Measurements from ENCODE around the gene SMAP2.
"Not testable (repeated sequence)": the region's sequence is repeated elsewhere in the genome, so short reads cannot be mapped to it uniquely, and the experiment has no call there.

Gene SMAP2

DNA sequence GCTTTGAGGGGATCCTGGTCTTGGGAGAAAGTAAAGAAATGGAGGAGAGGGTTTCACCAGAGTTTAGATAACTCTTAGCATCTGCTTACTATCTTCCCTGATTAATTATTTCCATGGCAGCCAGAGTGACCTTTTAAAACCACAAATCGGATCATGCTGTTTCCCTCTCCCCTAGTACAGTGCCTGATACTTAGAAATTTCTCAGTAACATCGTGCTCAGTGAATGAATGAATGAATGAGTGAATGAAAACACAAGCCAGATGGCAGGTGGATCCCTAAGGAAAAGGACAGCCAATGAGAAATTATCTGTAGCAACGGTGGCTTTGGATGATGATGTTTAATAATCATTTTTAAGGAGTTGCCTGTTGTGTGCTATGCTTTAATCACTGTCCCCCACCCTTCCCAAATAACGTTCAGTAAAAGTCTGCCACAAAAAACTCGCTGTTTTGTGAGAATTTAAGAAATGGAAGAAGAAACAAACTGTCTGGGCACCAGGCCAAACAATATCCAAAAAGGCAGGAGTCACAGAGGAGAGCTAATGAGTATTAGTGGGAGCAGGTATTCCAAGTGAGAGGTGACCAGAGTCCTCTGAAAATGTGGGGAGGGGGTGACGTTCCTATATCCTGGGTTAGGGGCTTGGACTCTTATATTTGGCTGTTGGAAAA lies 737 bp upstream of the SMAP2 start:
- DNase-seq (ENCODE audit: low spot score) = no peak

DNA sequence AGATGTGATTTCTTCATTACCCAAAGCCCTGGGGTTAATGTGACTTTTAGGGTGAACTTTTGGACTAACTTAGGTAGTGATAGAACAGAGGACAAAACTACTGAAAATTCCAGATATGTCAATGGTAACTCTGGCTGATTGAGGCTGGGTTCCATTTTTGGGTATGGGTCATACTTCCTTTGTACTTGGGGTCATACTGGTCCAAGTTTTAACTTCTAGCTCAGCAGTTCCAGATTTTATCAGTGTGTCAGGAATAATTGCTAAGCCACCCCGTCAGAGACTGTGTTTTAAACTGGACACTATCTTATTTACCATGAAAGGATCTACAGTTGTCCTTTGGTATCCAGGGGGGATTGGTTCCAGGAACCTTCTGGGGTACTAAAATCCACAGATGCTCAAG lies 4.0 kb downstream of the SMAP2 start:
- no peak for DNase-seq (ENCODE audit: low spot score)

DNA sequence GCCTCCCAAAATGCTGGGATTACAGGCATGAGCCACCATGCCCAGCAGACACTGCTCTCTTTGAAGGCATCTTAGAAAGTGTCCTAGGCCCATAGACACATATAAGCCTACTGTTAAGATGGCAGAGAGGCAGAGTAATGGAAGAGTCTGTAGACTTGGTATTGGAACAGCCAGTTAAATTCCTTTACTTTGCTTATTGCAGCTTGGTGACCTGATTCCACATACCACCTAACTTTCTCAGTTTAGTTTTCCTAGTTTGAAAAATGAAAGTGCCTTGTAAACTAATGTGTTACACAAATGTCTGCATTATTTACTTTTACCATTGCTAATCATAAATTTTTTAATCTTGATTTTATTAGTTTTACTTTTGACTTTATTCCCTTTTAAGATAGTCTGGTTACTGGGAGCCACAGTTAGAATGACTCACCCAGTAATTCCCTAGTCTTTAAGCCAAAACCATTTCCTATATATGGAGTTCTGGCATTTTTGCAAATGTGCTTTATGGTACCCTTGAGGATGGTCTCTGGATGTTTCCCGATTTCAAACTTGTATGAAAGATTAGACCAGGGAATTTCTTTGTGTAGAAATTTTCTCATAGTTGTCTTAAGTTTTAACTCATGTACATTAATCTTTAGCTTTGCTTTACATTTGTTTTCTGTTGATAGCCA lies 6.4 kb downstream of the SMAP2 start:
- DNase-seq (ENCODE audit: low spot score) = no peak

DNA sequence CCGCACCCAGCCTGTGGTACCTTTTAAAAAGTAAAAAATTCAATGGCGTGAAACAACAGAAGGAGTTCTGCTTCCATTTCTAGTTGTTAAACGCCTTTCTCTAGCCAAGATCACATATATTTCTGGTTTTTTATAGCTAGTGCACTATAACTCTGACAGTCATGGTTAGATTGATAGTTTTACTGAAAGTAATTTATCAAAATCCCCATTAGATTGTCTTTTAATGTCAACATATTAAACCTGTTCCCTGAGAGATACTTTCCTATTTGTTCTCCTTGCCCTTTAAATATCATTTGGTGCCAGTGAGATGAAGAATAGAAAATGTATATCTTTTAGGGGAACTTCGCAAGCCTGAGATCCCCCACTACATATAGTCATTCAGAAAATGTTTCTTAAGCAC lies 7.3 kb downstream of the SMAP2 start:
- DNase-seq (ENCODE audit: low spot score) = no peak

DNA sequence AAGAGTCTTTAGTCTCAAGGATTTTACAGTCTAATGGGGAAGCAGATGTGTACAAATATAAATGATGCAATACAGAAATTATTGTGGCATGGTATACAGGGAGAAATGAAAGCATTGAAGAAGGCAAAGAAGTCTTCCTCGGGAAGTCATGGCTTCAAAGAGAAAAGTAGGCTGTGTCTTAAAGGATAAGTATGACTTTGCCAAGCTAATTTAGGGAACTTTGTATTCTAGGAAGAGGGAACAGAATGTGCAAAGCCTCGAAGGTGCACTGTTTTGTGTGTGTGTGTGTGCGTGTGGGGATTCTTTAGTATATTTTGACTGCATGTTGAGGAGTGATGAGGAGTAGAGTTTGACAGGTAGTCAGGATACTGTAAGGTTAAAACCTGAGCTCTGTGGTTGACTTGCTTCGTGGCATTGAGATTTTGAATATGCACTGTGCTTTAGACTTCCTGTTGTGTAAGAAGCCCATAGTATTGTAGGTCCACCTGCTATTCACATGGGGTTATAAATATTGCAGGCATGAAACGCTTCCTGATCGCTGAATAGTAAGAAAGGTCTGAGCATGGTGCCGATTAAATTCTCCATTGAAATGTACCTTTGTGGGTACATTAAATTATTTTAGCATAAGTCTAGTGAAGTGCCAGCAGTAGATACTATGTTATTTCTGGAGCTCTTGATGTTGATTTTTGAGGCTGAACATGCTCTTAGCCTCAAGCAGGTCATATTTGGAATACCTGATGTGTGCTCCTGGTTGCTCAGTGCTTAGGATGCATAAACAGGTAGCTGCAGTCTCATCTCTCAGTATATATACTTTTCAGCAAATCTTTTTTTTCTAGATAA lies 8.0 kb downstream of the SMAP2 start:
- DNase-seq (ENCODE audit: low spot score) = no peak

DNA sequence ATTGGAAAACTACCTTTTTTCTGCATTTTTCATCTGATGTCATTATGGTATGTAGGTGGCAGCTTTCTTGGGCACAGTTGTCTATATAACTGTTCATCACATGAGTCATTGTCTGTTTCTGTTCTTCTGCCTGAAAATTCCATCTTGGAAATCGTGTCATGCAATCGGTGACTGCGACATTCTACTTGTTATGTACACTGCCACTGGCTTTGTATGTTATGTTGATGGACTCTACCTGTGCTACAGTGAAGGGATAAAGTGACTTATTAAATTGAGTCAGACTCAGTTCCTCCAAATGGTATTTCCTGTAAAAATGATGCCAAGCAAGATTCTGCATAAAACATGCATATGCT lies 8.6 kb downstream of the SMAP2 start:
- DNase-seq (ENCODE audit: low spot score) = no peak

DNA sequence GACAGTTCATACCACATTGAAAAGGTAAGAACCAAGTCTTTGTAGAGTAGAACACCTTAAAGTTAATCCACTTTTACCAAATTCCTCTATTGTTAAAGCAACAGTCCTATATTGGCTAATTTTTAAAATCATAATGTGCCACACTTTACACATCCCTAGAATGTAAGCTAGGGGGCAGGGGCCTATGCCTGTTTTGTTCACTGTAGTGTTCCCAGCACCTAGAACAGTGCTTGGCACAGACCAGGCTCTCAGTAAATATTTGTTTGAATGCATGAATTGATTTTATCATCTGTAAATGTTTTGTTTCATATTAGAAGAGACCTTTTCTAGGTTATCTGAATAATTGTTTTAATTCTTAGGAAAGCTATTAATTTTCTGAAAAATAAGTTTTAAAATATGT lies 9.1 kb downstream of the SMAP2 start:
- no peak for DNase-seq (ENCODE audit: low spot score)

DNA sequence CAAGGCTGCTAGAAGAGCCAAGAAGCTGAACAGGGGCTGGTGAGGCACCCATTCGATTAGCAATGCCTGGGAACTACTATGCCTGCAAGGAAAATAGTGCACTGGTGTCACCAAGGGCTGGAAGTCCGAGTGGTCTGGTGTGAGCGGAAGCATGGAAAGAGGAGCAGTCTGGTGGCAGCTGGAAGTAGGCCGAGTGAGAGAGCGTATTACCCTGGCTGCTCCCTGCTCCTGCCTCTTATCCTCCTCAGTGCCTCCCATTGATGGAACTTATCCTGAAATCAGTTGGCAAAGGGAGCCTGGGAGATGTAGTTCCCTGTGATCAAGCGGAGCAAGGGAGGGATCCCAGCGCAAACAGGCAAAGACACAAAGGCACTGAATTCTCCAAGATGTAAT lies 9.6 kb downstream of the SMAP2 start:
- no peak for DNase-seq (ENCODE audit: low spot score)

DNA sequence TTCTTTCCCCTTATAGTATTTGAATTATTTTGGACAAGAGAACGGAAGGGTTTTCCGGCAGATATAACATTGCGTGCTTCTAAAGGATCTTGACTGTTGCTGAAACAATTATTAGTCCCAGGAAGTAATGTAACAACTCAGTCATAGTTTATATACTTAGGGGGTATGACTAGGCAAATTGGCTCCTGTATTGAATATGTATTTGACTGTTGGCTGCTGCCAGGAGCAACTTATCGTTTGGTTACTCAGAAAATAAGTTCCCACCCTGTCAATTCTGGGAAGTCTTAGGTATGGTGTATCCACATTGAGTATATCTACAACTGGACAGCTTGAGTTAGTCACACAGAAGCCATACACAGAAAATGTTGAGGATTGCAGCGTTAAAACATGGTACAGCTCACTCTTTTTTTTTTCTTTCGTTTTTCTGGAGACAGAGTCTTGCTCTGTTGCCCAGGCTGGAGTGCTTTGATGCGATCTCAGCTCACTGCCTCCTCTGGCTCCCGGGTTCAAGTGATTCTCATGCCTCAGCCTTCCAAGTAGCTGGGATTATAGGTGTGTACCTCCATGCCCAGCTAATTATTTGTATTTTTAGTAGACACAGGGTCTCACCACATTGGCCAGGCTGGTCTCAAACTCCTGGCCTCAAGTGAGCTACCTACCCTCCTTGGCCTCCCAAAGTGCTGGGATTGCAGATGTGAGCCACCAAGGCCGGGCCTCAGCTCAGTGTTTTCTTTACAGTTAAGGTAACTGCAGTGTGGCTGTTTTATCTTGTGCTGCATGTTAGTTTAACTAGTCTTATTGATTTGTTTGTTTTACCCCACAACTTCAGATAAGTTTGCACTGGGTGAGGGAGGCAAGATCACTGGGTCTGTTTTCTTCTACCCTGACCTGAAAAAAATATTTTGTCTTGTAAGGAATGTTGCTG lies 10.2 kb downstream of the SMAP2 start:
- peak; percentile 52 for DNase-seq (ENCODE audit: low spot score)

DNA sequence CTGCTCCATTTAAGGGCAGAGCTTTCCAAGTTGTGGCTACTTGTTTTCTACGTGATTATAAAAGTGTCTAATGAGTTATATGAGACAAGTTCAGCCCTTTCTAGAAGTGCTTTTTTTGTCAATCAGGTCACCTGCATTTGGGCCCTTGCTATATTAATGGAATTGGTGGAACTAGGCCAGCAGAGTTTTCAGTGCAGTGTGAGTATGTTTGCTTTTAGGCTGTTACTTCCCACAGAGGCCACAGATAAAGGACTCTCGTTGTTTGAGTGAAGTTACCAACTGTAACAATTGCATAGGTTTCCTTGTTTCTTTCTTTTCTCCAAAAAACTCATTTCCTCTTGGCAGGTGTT lies 10.9 kb downstream of the SMAP2 start:
- peak; percentile 34 for DNase-seq (ENCODE audit: low spot score)

DNA sequence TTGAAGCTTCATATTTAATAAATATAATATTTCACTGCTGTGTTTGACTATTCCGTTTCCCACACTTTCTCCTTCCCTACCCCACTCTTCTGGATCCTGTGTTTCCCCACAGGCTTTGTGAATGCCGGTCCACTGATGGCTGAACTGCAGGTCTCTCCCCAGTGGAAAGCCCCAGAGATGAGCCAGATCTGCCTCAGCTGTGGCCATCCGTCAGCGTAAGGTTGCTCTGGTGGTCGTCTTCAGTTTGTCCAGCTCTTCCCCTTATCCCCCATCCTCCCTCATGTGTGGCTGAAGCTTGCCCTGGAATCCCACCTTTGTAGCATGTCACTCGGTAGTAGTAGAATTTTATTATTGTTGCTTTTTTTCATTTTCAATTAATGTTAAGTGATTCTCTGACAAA lies 11.4 kb downstream of the SMAP2 start:
- DNase-seq (ENCODE audit: low spot score) = no peak

DNA sequence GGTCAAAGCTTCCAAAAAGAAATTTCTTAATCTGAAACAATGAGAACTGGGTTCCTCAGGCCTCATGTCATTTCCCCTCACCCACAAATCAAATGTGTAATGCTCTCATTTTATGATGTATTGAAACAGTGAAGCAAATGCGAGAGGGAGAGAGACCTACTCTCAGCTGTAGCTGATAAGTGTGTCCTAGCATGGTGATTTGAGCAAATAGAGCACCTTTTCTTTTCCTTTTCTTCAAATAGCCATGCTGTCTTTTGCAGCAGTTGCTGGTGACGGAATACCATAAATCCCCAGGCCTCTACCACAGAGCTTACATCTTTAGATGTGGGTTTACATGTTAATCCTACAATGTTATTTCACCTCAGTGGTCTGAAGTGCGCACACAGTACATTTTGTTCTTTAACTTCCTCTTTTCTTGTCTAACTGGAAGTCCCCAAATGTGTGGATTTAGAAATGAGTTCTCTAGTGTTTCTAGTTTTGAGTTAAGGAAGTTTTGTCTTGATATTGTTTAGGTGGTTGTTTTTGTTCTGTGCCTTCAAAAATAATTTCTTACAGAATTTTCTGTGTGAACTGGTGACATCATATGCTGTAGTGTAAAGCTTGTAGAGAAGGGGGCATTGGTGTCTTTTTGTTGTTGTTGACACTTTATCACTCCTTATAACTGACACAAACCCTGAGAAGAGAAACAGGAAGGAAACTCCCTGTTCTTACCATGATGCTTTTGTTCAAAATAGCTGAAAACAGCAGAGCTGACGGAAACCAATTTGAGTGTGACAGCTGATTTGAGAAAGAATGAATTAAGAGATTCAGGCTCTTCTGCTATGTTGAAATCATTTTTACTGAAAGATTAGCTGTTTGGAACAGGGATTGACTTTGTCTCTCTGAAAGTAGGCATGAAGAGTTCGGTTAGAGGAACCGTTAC lies 12.2 kb downstream of the SMAP2 start:
- no peak for DNase-seq (ENCODE audit: low spot score)

DNA sequence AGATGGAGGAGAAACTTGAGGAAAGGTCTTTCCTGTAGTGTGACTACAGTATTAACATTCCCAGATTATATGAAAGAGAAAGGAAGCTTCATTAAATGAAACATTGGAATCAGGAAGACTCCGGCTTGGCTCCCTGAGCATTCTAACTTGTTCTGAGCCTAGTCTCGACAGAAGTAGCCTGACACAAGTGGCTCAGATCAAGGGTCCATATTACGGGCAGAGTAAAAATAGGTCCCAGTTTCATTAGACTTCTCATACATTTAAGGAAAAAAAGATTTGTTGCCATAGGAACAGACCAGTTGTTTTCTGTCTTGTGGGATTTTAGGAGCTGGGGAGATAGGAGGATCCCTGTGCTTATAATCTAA lies 12.8 kb downstream of the SMAP2 start:
- no peak for DNase-seq (ENCODE audit: low spot score)

DNA sequence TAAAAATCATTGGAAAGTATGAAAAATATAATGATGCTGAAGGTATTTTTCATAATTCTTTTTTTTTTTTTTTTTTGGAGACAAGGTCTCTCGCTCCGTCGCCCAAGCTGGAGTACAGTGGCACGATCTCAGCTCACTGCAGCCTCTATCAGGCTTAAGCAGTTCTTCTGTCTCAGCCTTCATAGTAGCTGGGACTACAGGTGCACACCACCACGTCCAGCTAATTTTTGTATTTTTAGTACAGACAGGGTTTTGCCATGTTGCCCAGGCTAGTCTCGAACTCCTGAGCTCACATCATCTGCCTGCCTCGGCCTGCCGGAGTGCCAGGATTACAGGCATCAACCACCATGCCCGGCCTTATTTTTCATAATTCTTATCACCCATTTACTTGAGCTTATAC lies 13.3 kb downstream of the SMAP2 start:
- DNase-seq (ENCODE audit: low spot score) = no peak

DNA sequence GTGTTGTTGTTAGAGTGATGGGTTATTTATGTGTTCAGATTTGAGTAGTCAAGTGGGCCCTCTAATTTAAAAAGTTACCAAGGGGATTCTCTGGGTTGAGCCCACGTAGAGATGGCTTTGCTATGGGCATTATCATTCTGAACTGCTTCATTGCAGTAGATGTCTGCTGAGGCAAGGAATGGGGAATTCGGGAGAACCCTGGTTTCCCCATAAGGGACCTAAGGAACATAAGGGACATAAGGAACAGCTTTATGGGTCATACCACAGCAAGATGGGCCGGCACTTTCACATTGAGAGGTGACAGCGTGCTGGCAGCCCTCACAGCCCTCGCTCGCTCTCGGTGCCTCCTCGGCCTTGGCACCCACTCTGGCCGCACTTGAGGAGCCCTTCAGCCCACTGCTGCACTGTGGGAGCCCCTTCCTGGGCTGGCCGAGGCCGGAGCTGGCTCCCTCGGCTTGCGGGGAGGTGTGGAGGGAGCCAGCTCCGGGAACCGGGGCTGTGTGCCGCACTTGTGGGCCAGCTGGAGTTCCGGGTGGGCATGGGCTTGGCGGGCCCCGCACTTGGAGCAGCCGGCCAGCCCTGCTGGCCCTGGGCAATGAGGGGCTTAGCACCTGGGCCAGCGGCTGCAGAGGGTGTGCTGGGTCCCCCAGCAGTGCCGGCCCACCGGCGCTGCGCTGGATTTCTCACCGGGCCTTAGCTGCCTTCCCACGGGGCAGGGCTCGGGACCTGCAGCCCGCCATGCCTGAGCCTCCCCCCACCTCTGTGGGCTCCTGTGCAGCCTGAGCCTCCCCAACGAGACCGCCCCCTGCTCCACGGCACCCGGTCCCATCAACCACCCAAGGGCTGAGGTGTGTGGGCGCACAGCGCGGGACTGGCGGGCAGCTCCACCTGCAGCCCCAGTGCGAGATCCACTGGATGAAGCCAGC lies 14.1 kb downstream of the SMAP2 start:
- DNase-seq (ENCODE audit: low spot score) = not testable (repeated sequence)

DNA sequence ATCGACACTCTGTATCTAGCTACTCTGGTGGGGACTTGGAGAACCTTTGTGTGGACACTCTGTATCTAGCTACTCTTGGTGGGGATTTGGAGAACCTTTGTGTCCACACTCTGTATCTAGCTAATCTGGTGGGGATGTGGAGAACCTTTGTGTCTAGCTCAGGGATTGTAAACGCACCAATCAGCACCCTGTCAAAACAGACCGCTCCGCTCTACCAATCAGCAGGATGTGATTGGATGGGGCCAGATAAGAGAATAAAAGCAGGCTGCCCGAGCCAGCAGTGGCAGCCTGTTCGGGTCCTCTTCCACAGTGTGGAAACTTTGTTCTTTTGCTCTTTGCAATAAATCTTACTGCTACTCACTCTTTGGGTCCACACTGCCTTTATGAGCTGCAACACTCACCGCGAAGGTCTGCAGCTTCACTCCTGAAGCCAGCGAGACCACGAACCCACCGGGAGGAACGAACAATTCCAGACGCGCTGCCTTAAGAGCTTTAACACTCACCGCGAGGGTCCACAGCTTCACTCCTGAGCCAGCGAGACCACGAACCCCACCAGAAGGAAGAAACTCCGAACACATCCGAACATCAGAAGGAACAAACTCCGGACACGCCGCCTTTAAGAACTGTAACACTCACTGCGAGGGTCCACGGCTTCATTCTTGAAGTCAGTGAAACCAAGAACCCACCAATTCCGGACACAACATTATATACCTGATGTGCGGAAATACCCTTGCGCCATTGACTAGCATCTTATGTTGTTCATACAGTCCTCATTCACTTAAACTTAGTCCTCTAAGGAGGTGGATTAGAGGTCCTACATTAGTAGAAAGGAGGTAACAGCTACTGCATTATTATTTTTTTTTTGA lies 15.2 kb downstream of the SMAP2 start:
- not testable (repeated sequence) for DNase-seq (ENCODE audit: low spot score)

DNA sequence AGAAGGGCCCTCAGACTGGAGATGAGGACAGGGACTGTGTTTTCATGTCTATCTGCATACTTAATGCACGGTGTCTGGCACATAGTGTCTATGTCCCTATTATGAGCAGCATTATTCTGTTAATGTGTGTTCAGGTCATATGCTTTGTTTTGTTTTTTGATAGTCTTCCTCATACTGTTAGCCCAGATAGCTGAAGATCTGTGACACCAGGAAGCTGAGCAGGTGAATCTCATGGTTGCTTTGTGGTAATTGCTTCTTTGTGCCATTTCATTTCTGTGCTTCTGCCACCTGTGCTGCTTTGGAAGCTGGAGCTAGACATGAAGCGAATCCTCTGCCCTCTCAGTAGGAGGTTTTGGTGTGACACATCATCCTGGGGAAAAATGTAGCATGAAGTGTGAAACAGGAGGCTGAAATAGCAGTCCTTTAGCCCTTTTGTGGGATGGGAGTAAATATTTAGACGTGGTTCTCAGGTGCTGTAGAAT lies 15.8 kb downstream of the SMAP2 start:
- DNase-seq (ENCODE audit: low spot score) = no peak

DNA sequence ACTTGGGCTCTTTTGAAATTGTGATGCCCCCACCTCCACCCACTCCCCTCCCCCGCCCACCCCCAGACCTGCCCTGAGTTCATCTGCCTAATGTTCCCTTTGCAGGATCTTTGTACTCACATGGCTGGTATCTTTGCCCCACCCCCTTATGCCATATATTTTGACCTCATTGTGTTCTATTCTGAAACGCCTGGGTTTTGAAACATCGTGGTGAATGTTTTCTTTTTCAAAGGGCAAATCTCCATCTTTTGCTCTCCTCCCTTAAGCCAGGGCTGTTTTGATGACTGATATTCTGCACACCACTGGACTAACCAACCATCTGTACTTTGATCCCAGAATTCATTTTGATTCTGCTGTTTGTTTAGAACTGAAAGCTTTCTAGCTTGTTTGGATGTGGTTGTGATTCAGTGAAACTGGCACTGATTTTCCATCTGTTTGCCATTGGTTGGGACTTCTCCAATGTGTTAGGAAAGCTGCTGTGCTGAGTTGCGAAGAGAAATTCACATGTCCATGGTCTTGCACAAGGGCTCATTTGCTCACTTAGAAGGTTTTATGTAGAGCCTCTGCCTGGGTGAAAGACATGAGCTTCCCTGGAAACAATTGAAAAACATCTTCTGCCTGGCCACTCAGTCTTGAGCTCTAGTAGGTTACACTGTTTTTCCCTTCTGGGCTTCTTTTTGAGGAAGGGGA lies 16.5 kb downstream of the SMAP2 start:
- peak; percentile 40 for DNase-seq (ENCODE audit: low spot score)
